K562 (cell line): ENCODE data around the gene RUFY2.

Experiments used
- CTCF ChIP-seq, 3 experiments: IDR thresholded peaks in 2 of 3; conservative IDR thresholded peaks in 1 of 3; 2 replicates each; pipeline ENCODE4 v1.5.1; 2011 to 2012; ENCODE audit warnings: low read length in 3 of 3, mild to moderate bottlenecking in 3 of 3, control low read depth in 2 of 3, improper control_type of control experiment in 1 of 3, inconsistent platforms in 1 of 3, low read depth in 1 of 3, mixed read lengths in 1 of 3, moderate library complexity in 1 of 3; ENCODE audit not compliant: insufficient read depth in 2 of 3
- MYBL2 ChIP-seq, 2 experiments: fragments of 450-650 bp in 1 of 2; sonication (generic) in 1 of 2; formaldehyde crosslinking in 1 of 2; IDR thresholded peaks; 2 replicates each; pipeline versions ENCODE4 v1.6.1 to v1.8.1; 2017 to 2022; ENCODE audit warnings: borderline replicate concordance in 1 of 2, inconsistent platforms in 1 of 2, low read depth in 1 of 2, mild to moderate bottlenecking in 1 of 2, missing genetic modification reagents in 1 of 2, moderate library complexity in 1 of 2
- ZFP30 ChIP-seq: fragments of 250-450 bp; sonication (Bioruptor Pico); IDR thresholded peaks from 2 replicates; pipeline ENCODE4 v1.8.0; 2022; ENCODE audit warnings: moderate library complexity, mild to moderate bottlenecking, inconsistent platforms, borderline replicate concordance

GRCh38 chr10:68302871-68303270, 104.2 kb downstream of the RUFY2 start:
- TF ChIP-seq MYBL2 (IDR thresholded peaks at IDR 0.05; ENCODE audit: low read depth) (no peak), MYBL2 (CRISPR knock-in tag; IDR thresholded peaks at IDR 0.05; ENCODE audit: borderline replicate concordance) (no peak), CTCF (IDR thresholded peaks at IDR 0.05 in 2 of 3, conservative IDR thresholded peaks at IDR 0.05 in 1 of 3; ENCODE audit: insufficient read depth in 2 of 3, low read depth in 1 of 3, low read length in 3 of 3) (no peak), ZFP30 (CRISPR knock-in tag) (no peak)
